T-helper 2 cell treated with Interferon-gamma antibody and Interleukin-4, amounts not matched to agents 5 μg/mL and 100 μg/mL, for 36 hours (primary cell): ENCODE data around the gene EVL.

ENCODE experiments used
- DNase-seq: peaks from one replicate; pipeline ENCODE4 v3.0.0; 2021; ENCODE audit warnings: low spot score
- H3K27ac Mint-ChIP-seq: one replicate; pipeline ENCODE4 v1.8.0; 2021; ENCODE audit warnings: mild to moderate bottlenecking, mixed read lengths
- H3K27me3 Mint-ChIP-seq: one replicate; pipeline ENCODE4 v1.8.0; 2021; ENCODE audit warnings: low read depth, mixed read lengths
- H3K36me3 Mint-ChIP-seq: one replicate; pipeline ENCODE4 v1.8.0; 2021; ENCODE audit warnings: low read depth, mixed read lengths
- H3K4me1 Mint-ChIP-seq: one replicate; pipeline ENCODE4 v1.8.0; 2021; ENCODE audit warnings: low read depth, mixed read lengths
- H3K4me3 Mint-ChIP-seq: one replicate; pipeline ENCODE4 v1.8.0; 2022; ENCODE audit warnings: mild to moderate bottlenecking, moderate library complexity, mixed read lengths
- H3K9me3 Mint-ChIP-seq: one replicate; pipeline ENCODE4 v1.8.0; 2021; ENCODE audit warnings: mixed read lengths

The EVL gene

GRCh38 chr14:100092832-100093231, 27.6 kb downstream of the EVL start:
- no peak for DNase-seq
- peaks cover 81% of the 10 kb centered on the region for H3K4me1 Mint-ChIP-seq
- H3K9me3 Mint-ChIP-seq = no peaks in the 10 kb centered on the region
- no peak overlapping the region for H3K4me3 Mint-ChIP-seq
- H3K27me3 Mint-ChIP-seq = no peaks in the 10 kb centered on the region
- no peak overlapping the region for H3K27ac Mint-ChIP-seq
- peaks cover 88% of the 10 kb centered on the region for H3K36me3 Mint-ChIP-seq

- Mint-ChIP-seq H3K36me3 (peaks cover 87% of the 10 kb centered on the region), H3K9me3 (no peaks in the 10 kb centered on the region), H3K4me3 (peak overlapping the region; percentile 6), H3K27me3 (no peaks in the 10 kb centered on the region), H3K4me1 (peaks cover 80% of the 10 kb centered on the region), H3K27ac (peak overlapping the region; percentile 55)
- no peak for DNase-seq
These were observed 28.1 kb downstream of the EVL start for GRCh38 chr14:100093319-100093718.

GRCh38 chr14:100096656-100097055, 31.4 kb downstream of the EVL start:
- no peaks in the 10 kb centered on the region for H3K9me3 Mint-ChIP-seq
- DNase-seq = no peak
- H3K27me3 Mint-ChIP-seq = no peaks in the 10 kb centered on the region
- H3K4me1 Mint-ChIP-seq = peaks cover 77% of the 10 kb centered on the region
- peaks cover 84% of the 10 kb centered on the region for H3K36me3 Mint-ChIP-seq
- no peak overlapping the region for H3K4me3 Mint-ChIP-seq
- peak overlapping the region; percentile 11 for H3K27ac Mint-ChIP-seq

GRCh38 chr14:100098171-100098570, 32.9 kb downstream of the EVL start:
- no peaks in the 10 kb centered on the region for H3K9me3 Mint-ChIP-seq
- peak overlapping the region; percentile 58 for H3K4me3 Mint-ChIP-seq
- DNase-seq = no peak
- no peaks in the 10 kb centered on the region for H3K27me3 Mint-ChIP-seq
- H3K4me1 Mint-ChIP-seq = peaks cover 80% of the 10 kb centered on the region
- peaks cover 84% of the 10 kb centered on the region for H3K36me3 Mint-ChIP-seq
- H3K27ac Mint-ChIP-seq = peak overlapping the region; percentile 68

- no peaks in the 10 kb centered on the region for H3K9me3 Mint-ChIP-seq
- H3K4me1 Mint-ChIP-seq = peaks cover 83% of the 10 kb centered on the region
- no peak for DNase-seq
- H3K27me3 Mint-ChIP-seq = no peaks in the 10 kb centered on the region
- peaks cover 80% of the 10 kb centered on the region for H3K36me3 Mint-ChIP-seq
- peak overlapping the region; percentile 53 for H3K27ac Mint-ChIP-seq
- peak overlapping the region; percentile 57 for H3K4me3 Mint-ChIP-seq
These were observed 34.9 kb downstream of the EVL start for GRCh38 chr14:100100032-100100703.

- H3K36me3 Mint-ChIP-seq = peaks cover 83% of the 10 kb centered on the region
- peaks cover 87% of the 10 kb centered on the region for H3K4me1 Mint-ChIP-seq
These were observed 37.0 kb downstream of the EVL start for GRCh38 chr14:100102156-100102785.

GRCh38 chr14:100103250-100104005, 38.2 kb downstream of the EVL start:
- H3K4me3 Mint-ChIP-seq = peak overlapping the region; percentile 71
- peak overlapping the region; percentile 87 for H3K27ac Mint-ChIP-seq
- H3K36me3 Mint-ChIP-seq = peaks cover 84% of the 10 kb centered on the region

More at GRCh38 chr14:100102156-100102785, 37.0 kb downstream of the EVL start:
- peak overlapping the region; percentile 71 for H3K27ac Mint-ChIP-seq
- no peaks in the 10 kb centered on the region for H3K27me3 Mint-ChIP-seq
- no peak for DNase-seq
- H3K9me3 Mint-ChIP-seq = no peaks in the 10 kb centered on the region
- H3K4me3 Mint-ChIP-seq = peak overlapping the region; percentile 64

GRCh38 chr14:100104006-100104352, 38.8 kb downstream of the EVL start:
- no peaks in the 10 kb centered on the region for H3K9me3 Mint-ChIP-seq
- peaks cover 84% of the 10 kb centered on the region for H3K36me3 Mint-ChIP-seq
- H3K27ac Mint-ChIP-seq = peak overlapping the region; percentile 87
- H3K4me3 Mint-ChIP-seq = peak overlapping the region; percentile 71
- no peak for DNase-seq
- H3K27me3 Mint-ChIP-seq = no peaks in the 10 kb centered on the region
- H3K4me1 Mint-ChIP-seq = peaks cover 88% of the 10 kb centered on the region

More at GRCh38 chr14:100103250-100104005, 38.2 kb downstream of the EVL start:
- no peak for DNase-seq
- H3K9me3 Mint-ChIP-seq = no peaks in the 10 kb centered on the region
- no peaks in the 10 kb centered on the region for H3K27me3 Mint-ChIP-seq
- peaks cover 88% of the 10 kb centered on the region for H3K4me1 Mint-ChIP-seq

GRCh38 chr14:100104523-100105300, 39.5 kb downstream of the EVL start:
- Mint-ChIP-seq H3K4me1 (peaks cover 86% of the 10 kb centered on the region), H3K4me3 (peak overlapping the region; percentile 71), H3K27ac (peak overlapping the region; percentile 88), H3K36me3 (peaks cover 84% of the 10 kb centered on the region), H3K9me3 (no peaks in the 10 kb centered on the region), H3K27me3 (no peaks in the 10 kb centered on the region)
- DNase-seq = no peak

- DNase-seq = no peak
- Mint-ChIP-seq H3K27me3 (no peaks in the 10 kb centered on the region), H3K4me3 (peak overlapping the region; percentile 71), H3K9me3 (no peaks in the 10 kb centered on the region), H3K36me3 (peaks cover 83% of the 10 kb centered on the region), H3K4me1 (peaks cover 80% of the 10 kb centered on the region), H3K27ac (peak overlapping the region; percentile 88)
These were observed 40.3 kb downstream of the EVL start for GRCh38 chr14:100105357-100106169.

GRCh38 chr14:100106250-100107112, 41.3 kb downstream of the EVL start:
- peaks cover 80% of the 10 kb centered on the region for H3K36me3 Mint-ChIP-seq
- no peaks in the 10 kb centered on the region for H3K27me3 Mint-ChIP-seq
- peak; percentile 53 for DNase-seq
- no peaks in the 10 kb centered on the region for H3K9me3 Mint-ChIP-seq
- H3K27ac Mint-ChIP-seq = peak overlapping the region; percentile 88
- H3K4me1 Mint-ChIP-seq = peaks cover 78% of the 10 kb centered on the region
- peak overlapping the region; percentile 71 for H3K4me3 Mint-ChIP-seq

GRCh38 chr14:100107236-100107635, 42.0 kb downstream of the EVL start:
- H3K4me3 Mint-ChIP-seq = peak overlapping the region; percentile 71

More at GRCh38 chr14:100107236-100107635, 42.0 kb downstream of the EVL start:
- peak; percentile 31 for DNase-seq
- Mint-ChIP-seq H3K4me1 (peaks cover 70% of the 10 kb centered on the region), H3K36me3 (peaks cover 78% of the 10 kb centered on the region), H3K27ac (peak overlapping the region; percentile 88), H3K27me3 (no peaks in the 10 kb centered on the region), H3K9me3 (no peaks in the 10 kb centered on the region)
